ENCODE measurements around the gene CST11.

GRCh38 chr20:23409800-23410199 is 42.9 kb downstream of the CST11 start:
- no peak for TF ChIP-seq FOXM1 (IDR thresholded peaks at IDR 0.05; ENCODE audit: borderline replicate concordance, low read depth)
- TF ChIP-seq, protein P1, sequence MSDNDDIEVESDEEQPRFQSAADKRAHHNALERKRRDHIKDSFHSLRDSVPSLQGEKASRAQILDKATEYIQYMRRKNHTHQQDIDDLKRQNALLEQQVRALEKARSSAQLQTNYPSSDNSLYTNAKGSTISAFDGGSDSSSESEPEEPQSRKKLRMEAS (IDR thresholded peaks at IDR 0.05) = no peak
- TF ChIP-seq YY1 (IDR thresholded peaks at IDR 0.05; ENCODE audit: low read depth) = no peak
- TF ChIP-seq USF1 (IDR thresholded peaks at IDR 0.05) = no peak
- no peak for TF ChIP-seq ZBTB7A (IDR thresholded peaks at IDR 0.05; ENCODE audit: low read depth)
- no peak for TF ChIP-seq EP300 (IDR thresholded peaks at IDR 0.05; ENCODE audit: borderline replicate concordance)
- no peak for TF ChIP-seq RAD21 (IDR thresholded peaks at IDR 0.05; ENCODE audit: low read depth)
